Neural cell (in vitro differentiated cells): Measurements from ENCODE around the gene BTRC. TPM values are rescaled to one million over a fixed set of nuclear protein-coding genes. Genes with fewer than 3 reads are reported as not detected.

Source experiments
- H2AFZ ChIP-seq: fragments of 200-600, 300-800 bp; sonication (generic), shearing (Covaris generic); 2 replicates; pipeline ENCODE4 v1.6.0; 2014; ENCODE audit warnings: low read depth, mild to moderate bottlenecking, antibody characterized with exemption, low read length, moderate library complexity
- H3F3A ChIP-seq: fragments of 200-600 bp; shearing (Covaris generic); 2 replicates; pipeline ENCODE4 v1.6.1; 2016; ENCODE audit warnings: mild to moderate bottlenecking, moderate library complexity, mixed read lengths, antibody characterized with exemption, low read length; ENCODE audit not compliant: insufficient read depth, poor library complexity, severe bottlenecking
- H3K27ac ChIP-seq: fragments of 200-600, 300-800 bp; sonication (generic), shearing (Covaris generic); 2 replicates; pipeline ENCODE4 v1.5.1; 2014; ENCODE audit warnings: mild to moderate bottlenecking, low read length, moderate library complexity
- H3K27me3 ChIP-seq: fragments of 300-800, 200-600 bp; sonication (generic), shearing (Covaris generic); 2 replicates; pipeline ENCODE4 v1.6.0; 2014; ENCODE audit warnings: mild to moderate bottlenecking, low read depth, low read length, moderate library complexity; ENCODE audit not compliant: insufficient read depth
- H3K36me3 ChIP-seq: fragments of 300-800, 200-600 bp; sonication (generic), shearing (Covaris generic); 2 replicates; pipeline ENCODE4 v1.5.1; 2014; ENCODE audit warnings: mild to moderate bottlenecking, antibody characterized with exemption, low read length, moderate library complexity; ENCODE audit not compliant: insufficient read depth
- H3K4me2 ChIP-seq: fragments of 300-800, 200-600 bp; sonication (generic), shearing (Covaris generic); 2 replicates; pipeline ENCODE4 v1.6.0; 2014; ENCODE audit warnings: mild to moderate bottlenecking, low read length
- H3K4me3 ChIP-seq: fragments of 300-800, 200-600 bp; sonication (generic), shearing (Covaris generic); 2 replicates; pipeline ENCODE4 v1.5.1; 2014; ENCODE audit warnings: mild to moderate bottlenecking, low read length, moderate library complexity
- H3K79me2 ChIP-seq: fragments of 200-600 bp; shearing (Covaris generic); replicated peaks from 2 replicates; pipeline ENCODE4 v1.6.0; 2014; ENCODE audit warnings: mild to moderate bottlenecking, low read length, moderate library complexity; ENCODE audit not compliant: insufficient read depth
- H3K9ac ChIP-seq: fragments of 300-800, 200-600 bp; sonication (generic), shearing (Covaris generic); 2 replicates; pipeline ENCODE4 v1.6.1; 2016; ENCODE audit warnings: mild to moderate bottlenecking, low read length, mixed read lengths
- H3K9me2 ChIP-seq: fragments of 200-600 bp; shearing (Covaris generic); 2 replicates; pipeline ENCODE4 v1.6.1; 2016; ENCODE audit warnings: mild to moderate bottlenecking, low read length, mixed read lengths; ENCODE audit not compliant: insufficient read depth
- H3K9me3 ChIP-seq: fragments of 200-600, 300-800 bp; sonication (generic), shearing (Covaris generic); 2 replicates; pipeline ENCODE4 v1.6.1; 2016; ENCODE audit warnings: mild to moderate bottlenecking, mixed run types, low read length, moderate library complexity, mixed read lengths
- H4K20me1 ChIP-seq: fragments of 200-600 bp; shearing (Covaris generic); 2 replicates; pipeline ENCODE4 v1.6.1; 2016; ENCODE audit warnings: mild to moderate bottlenecking, mixed run types; ENCODE audit not compliant: insufficient read depth
- CTCF ChIP-seq: fragments of 450-650 bp; IDR thresholded peaks from 2 replicates; pipeline ENCODE4 v1.5.1; 2014; ENCODE audit warnings: antibody characterized with exemption, mild to moderate bottlenecking, moderate library complexity; ENCODE audit not compliant: poor library complexity, severe bottlenecking
- EP300 ChIP-seq: fragments of 450-650 bp; conservative IDR thresholded peaks from 2 replicates; pipeline ENCODE4 v1.6.1; 2014; ENCODE audit warnings: antibody characterized with exemption, mild to moderate bottlenecking, moderate library complexity; ENCODE audit not compliant: poor library complexity, severe bottlenecking
- EZH2 ChIP-seq: fragments of 200-600, 300-800 bp; shearing (Covaris generic), sonication (generic); IDR thresholded peaks from 2 replicates; pipeline ENCODE4 v1.6.1; 2014; ENCODE audit warnings: antibody characterized with exemption, low read length, borderline replicate concordance, mild to moderate bottlenecking; ENCODE audit not compliant: insufficient read depth, poor library complexity, severe bottlenecking
- MXI1 ChIP-seq: fragments of 450-650 bp; conservative IDR thresholded peaks from 2 replicates; pipeline ENCODE4 v1.6.1; 2014; ENCODE audit warnings: antibody characterized with exemption, mild to moderate bottlenecking; ENCODE audit not compliant: poor library complexity, severe bottlenecking
- POLR2AphosphoS5 ChIP-seq: IDR thresholded peaks from 2 replicates; pipeline ENCODE4 v1.6.1; 2012
- RAD21 ChIP-seq: fragments of 450-650 bp; conservative IDR thresholded peaks from 2 replicates; pipeline ENCODE4 v1.6.1; 2014; ENCODE audit warnings: antibody characterized with exemption, mild to moderate bottlenecking, moderate library complexity
- REST ChIP-seq: IDR thresholded peaks from 2 replicates; pipeline ENCODE4 v1.6.1; 2012; ENCODE audit warnings: borderline replicate concordance
- SMC3 ChIP-seq: fragments of 450-650 bp; conservative IDR thresholded peaks from 2 replicates; pipeline ENCODE4 v1.6.1; 2014; ENCODE audit warnings: antibody characterized with exemption, mild to moderate bottlenecking, moderate library complexity; ENCODE audit not compliant: poor library complexity
- TAF1 ChIP-seq: IDR thresholded peaks from 2 replicates; pipeline ENCODE4 v1.6.1; 2012; ENCODE audit warnings: low read depth
- polyA plus RNA-seq: library from polyadenylated mRNA; depleted of rRNA; stranded (reverse); fragments of >200 nt; gene quantifications from 2 replicates; pipeline ENCODE4 v1.2.3, GENCODE V29; 2014

BTRC gene
- polyA plus RNA-seq, 1 donor from 2014 or later: 32.6 TPM

- Histone ChIP-seq H3K9ac (no peak overlapping the region), H3K27ac (no peak overlapping the region), H3K27me3 (no peaks in the 10 kb centered on the region), H3K4me2 (no peak overlapping the region), H3K9me2 (no peaks in the 10 kb centered on the region), H3K4me3 (no peak overlapping the region), H4K20me1 (no peaks in the 10 kb centered on the region), H3K9me3 (no peaks in the 10 kb centered on the region), H3K36me3 (peaks cover 7% of the 10 kb centered on the region), H3F3A (peaks cover 4% of the 10 kb centered on the region), H3K79me2 (no peaks in the 10 kb centered on the region), H2AFZ (no peak overlapping the region)
- TF ChIP-seq TAF1: no peak
- no peak for TF ChIP-seq EZH2
These were observed 130.3 kb downstream of the BTRC start for GRCh38 chr10:101484175-101484745.

DNA sequence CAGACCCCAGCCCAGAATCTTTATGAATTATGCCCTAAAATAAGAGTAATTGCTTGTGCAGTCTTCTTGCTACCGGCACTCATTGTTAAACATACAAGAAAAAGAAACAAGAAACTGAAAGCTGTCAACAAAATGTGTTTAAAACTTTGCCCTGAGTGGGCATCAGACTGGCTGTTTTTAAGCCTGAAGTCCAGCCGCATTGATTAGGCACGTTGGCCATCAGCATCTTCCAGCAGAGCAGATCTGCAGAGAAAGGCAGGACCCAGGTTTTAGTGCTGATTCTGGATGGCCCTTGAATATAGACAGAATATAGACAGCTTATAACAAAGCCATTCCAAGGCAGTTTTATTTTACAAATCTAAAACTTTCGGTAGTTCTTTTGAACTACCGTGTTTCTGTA, 131.2 kb downstream of the BTRC start:
- Histone ChIP-seq H3K27ac (no peak overlapping the region), H3K4me2 (peak overlapping the region; percentile 62), H4K20me1 (no peaks in the 10 kb centered on the region)

More for the DNA sequence above, 131.2 kb downstream of the BTRC start:
- Histone ChIP-seq H3K9ac (no peak overlapping the region), H3K9me3 (no peaks in the 10 kb centered on the region), H3K79me2 (no peaks in the 10 kb centered on the region), H3K4me3 (peak overlapping the region; percentile 66), H3K9me2 (no peaks in the 10 kb centered on the region), H3F3A (peaks cover 4% of the 10 kb centered on the region), H3K27me3 (no peaks in the 10 kb centered on the region), H3K36me3 (peaks cover 7% of the 10 kb centered on the region), H2AFZ (no peak overlapping the region)
- no peak for TF ChIP-seq EZH2
- no peak for TF ChIP-seq EP300
- no peak for TF ChIP-seq CTCF
- no peak for TF ChIP-seq REST
- no peak for TF ChIP-seq TAF1
- TF ChIP-seq RAD21: no peak
- TF ChIP-seq SMC3: no peak
- no peak for TF ChIP-seq MXI1
- TF ChIP-seq POLR2AphosphoS5: no peak
